ENCODE results near the gene TAAR6.

The TAAR6 gene

GRCh38 chr6:132607544-132608233 is 37.6 kb downstream of the TAAR6 start:
- Histone ChIP-seq H3K9ac (ENCODE audit: low read depth, low read length) (no peak overlapping the region), H3K9me3 (ENCODE audit: control insufficient read depth, insufficient read depth, low read length) (no peaks in the 10 kb centered on the region; the same call in 1 of the 2 replicates), H3K36me3 (ENCODE audit: insufficient read depth, low read length) (no peaks in the 10 kb centered on the region), H3K4me1 (ENCODE audit: insufficient read depth, low read length) (no peaks in the 10 kb centered on the region)

GRCh38 chr6:132611616-132612015 is 41.5 kb downstream of the TAAR6 start:
- no peaks in the 10 kb centered on the region for H3K36me3 ChIP-seq (ENCODE audit: insufficient read depth, low read length)
- H3K9me3 ChIP-seq (ENCODE audit: control insufficient read depth, insufficient read depth, low read length): no peaks in the 10 kb centered on the region; the same call in 1 of the 2 replicates
- H3K9ac ChIP-seq (ENCODE audit: low read depth, low read length): no peak overlapping the region
- no peaks in the 10 kb centered on the region for H3K4me1 ChIP-seq (ENCODE audit: insufficient read depth, low read length)

DNA sequence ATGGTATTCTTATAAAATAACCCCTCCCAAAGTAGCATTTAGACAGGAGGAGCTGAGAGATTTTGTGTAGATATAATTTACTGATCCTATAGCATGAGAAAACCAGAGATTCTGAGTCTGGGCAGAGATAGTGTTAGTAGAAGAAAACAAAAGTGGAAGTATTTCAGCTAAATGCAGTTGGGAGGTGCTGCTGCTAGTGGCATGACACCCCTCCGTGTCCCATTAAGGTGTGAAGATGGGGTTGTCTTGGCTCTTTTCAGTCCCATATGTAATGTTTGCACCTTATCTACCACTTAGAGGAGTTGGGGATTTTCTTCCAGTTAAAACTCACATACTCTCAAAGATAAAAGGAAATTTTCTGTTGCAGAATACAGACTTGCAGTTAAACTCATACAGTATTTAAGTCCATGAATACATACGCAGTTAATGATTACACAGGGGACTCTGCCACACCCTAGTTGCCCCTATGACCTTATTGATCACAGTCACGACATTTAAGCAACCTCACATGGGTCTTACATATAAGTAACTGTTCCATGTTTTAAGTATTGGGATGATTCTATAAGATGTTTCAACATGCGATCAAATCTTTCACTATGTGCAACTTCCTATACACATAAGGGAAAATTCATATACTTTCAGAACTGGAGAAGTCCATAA is 42.5 kb downstream of the TAAR6 start:
- H3K9ac ChIP-seq (ENCODE audit: low read depth, low read length): no peak overlapping the region
- H3K9me3 ChIP-seq (ENCODE audit: control insufficient read depth, insufficient read depth, low read length): no peaks in the 10 kb centered on the region; the same call in 1 of the 2 replicates
- H3K4me1 ChIP-seq (ENCODE audit: insufficient read depth, low read length): no peaks in the 10 kb centered on the region
- no peaks in the 10 kb centered on the region for H3K36me3 ChIP-seq (ENCODE audit: insufficient read depth, low read length)

DNA sequence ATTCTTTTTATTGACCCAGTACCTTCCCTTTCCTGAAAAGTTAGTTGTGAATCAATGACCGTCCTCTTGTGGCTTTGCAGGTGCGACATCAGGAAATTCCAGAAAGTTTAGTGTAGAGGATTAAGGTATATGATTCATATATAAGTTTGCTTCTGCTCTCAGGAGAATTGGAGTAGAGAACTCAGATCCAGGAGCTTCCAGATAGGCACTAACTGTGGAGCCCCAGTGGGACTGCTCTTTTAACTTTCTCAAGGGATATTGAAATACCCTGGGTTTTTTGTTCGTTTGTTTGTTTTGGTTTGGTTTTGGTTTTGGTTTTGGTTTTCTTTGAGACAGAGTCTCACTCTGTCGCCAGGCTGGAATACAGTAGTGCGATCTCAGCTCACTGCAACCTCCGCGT is 44.4 kb downstream of the TAAR6 start:
- Histone ChIP-seq H3K9ac (ENCODE audit: low read depth, low read length) (no peak overlapping the region), H3K36me3 (ENCODE audit: insufficient read depth, low read length) (no peaks in the 10 kb centered on the region), H3K9me3 (ENCODE audit: control insufficient read depth, insufficient read depth, low read length) (no peaks in the 10 kb centered on the region), H3K4me1 (ENCODE audit: insufficient read depth, low read length) (no peaks in the 10 kb centered on the region)

DNA sequence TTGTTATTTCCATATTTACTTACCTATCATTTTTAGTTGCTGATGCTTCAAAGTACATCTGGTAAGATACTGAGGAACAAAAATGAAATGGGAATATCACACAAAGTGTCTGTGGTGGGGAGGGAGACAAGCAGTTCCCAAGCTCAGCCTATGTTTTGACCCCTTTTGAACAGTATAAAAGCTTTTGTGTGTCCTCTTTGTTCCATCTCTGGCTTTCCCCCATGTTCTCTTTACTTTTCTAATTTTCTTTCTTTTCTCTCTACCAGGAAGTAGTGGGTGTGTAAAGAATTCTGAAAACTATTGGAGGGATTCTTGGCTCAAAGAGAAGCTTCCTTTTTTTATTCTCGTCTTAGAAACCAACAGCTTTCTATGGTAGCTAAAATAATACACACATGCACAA is 46.6 kb downstream of the TAAR6 start:
- Histone ChIP-seq H3K9ac (ENCODE audit: low read depth, low read length) (no peak overlapping the region), H3K4me1 (ENCODE audit: insufficient read depth, low read length) (no peaks in the 10 kb centered on the region)

More for the DNA sequence above, 46.6 kb downstream of the TAAR6 start:
- Histone ChIP-seq H3K36me3 (ENCODE audit: insufficient read depth, low read length) (no peaks in the 10 kb centered on the region), H3K9me3 (ENCODE audit: control insufficient read depth, insufficient read depth, low read length) (no peaks in the 10 kb centered on the region)
